Endothelial cell of umbilical vein (primary cell): Measurements from ENCODE around the gene COL23A1. TPM values are rescaled to one million over a fixed set of nuclear protein-coding genes. Genes with fewer than 3 reads are reported as not detected.

ENCODE experiments used
- BruUV-seq: library from RNA; stranded (reverse); fragments of 400-500 nt; replicated peaks from 2 replicates; lab custom pipeline; 2021; lab: Mats Ljungman, UMichigan
- CTCF ChIA-PET: fragments of 300-600, 350-600 bp; sonication (Branson Sonifier 250); formaldehyde crosslinking; loops from one replicate; lab custom pipeline; 2021; ENCODE audit warnings: antibody characterized with exemption, inconsistent platforms; lab: Charles Lee
- POLR2A ChIA-PET: fragments of 300-600, 350-600 bp; sonication (Branson Sonifier 250); formaldehyde crosslinking; loops from one replicate; lab custom pipeline; 2021; ENCODE audit warnings: antibody characterized with exemption, inconsistent platforms; lab: Charles Lee
- DNase-seq: peaks from one replicate; pipeline ENCODE4 v3.0.0-alpha.2; 2011; ENCODE audit warnings: low read depth, low spot score
- FAIRE-seq: peaks from 2 replicates; lab custom pipeline; 2011; peaks lifted over from hg19 to GRCh38; lab: Jason Lieb, UNC
- H2AFZ ChIP-seq: 2 replicates; pipeline ENCODE4 v1.6.0; 2012; ENCODE audit warnings: low read depth, low read length, control low read depth, inconsistent platforms
- H3K27ac ChIP-seq: 2 replicates; pipeline ENCODE4 v1.5.1; 2011; ENCODE audit warnings: low read depth, mild to moderate bottlenecking, control low read depth, low read length, moderate library complexity; ENCODE audit not compliant: insufficient read depth
- H3K27me3 ChIP-seq, 2 experiments: 2 replicates each; pipeline versions ENCODE4 v1.6.0 to v1.6.1; 2011; ENCODE audit warnings: low read length in 2 of 2, mixed read lengths in 1 of 2; ENCODE audit not compliant: control insufficient read depth in 2 of 2, insufficient read depth in 2 of 2
- H3K36me3 ChIP-seq, 2 experiments: 2 replicates in 1 of 2; 3 replicates in 1 of 2; pipeline ENCODE4 v1.5.1; 2011; ENCODE audit warnings: low read length in 2 of 2, mild to moderate bottlenecking in 1 of 2, moderate library complexity in 1 of 2; ENCODE audit not compliant: control insufficient read depth in 2 of 2, insufficient read depth in 2 of 2; ENCODE audit errors: extremely low read depth in 1 of 2
- H3K4me1 ChIP-seq: 3 replicates; pipeline ENCODE4 v1.5.1; 2011; ENCODE audit warnings: mild to moderate bottlenecking, low read length; ENCODE audit not compliant: control insufficient read depth, insufficient read depth; ENCODE audit errors: extremely low read depth
- H3K4me2 ChIP-seq: 2 replicates; pipeline ENCODE4 v1.6.1; 2011; ENCODE audit warnings: low read length, control low read depth, mixed read lengths; ENCODE audit not compliant: insufficient read depth
- H3K4me3 ChIP-seq, 3 experiments: fragments of 200-600 bp in 1 of 3; sonication (generic), shearing (Covaris generic) in 1 of 3; replicated peaks in 1 of 3; 2 replicates each; pipeline ENCODE4 v1.5.1; 2011 to 2016; ENCODE audit warnings: control low read depth in 3 of 3, low read length in 3 of 3, mild to moderate bottlenecking in 2 of 3, inconsistent platforms in 1 of 3, low read depth in 1 of 3, moderate library complexity in 1 of 3; ENCODE audit not compliant: insufficient read depth in 1 of 3
- H3K79me2 ChIP-seq: 2 replicates; pipeline ENCODE4 v1.6.0; 2012; ENCODE audit warnings: low read length, inconsistent platforms; ENCODE audit not compliant: control insufficient read depth, insufficient read depth
- H3K9ac ChIP-seq: replicated peaks from 2 replicates; pipeline ENCODE3; 2011; ENCODE audit warnings: low read length, control low read depth; ENCODE audit not compliant: insufficient read depth; ENCODE audit errors: extremely low read depth
- H3K9me1 ChIP-seq: replicated peaks from 3 replicates; pipeline ENCODE4 v1.6.0; 2011; ENCODE audit warnings: mild to moderate bottlenecking, low read length; ENCODE audit not compliant: control insufficient read depth, insufficient read depth; ENCODE audit errors: extremely low read depth
- H3K9me3 ChIP-seq: replicated peaks from 2 replicates; pipeline ENCODE4 v1.5.1; 2012; ENCODE audit warnings: low read length, inconsistent platforms; ENCODE audit not compliant: control insufficient read depth, insufficient read depth
- H4K20me1 ChIP-seq: replicated peaks from 2 replicates; pipeline ENCODE3; 2011; ENCODE audit warnings: mild to moderate bottlenecking, low read length; ENCODE audit not compliant: control insufficient read depth, insufficient read depth; ENCODE audit errors: extremely low read depth
- EZH2 ChIP-seq: IDR thresholded peaks from 2 replicates; pipeline ENCODE4 v1.6.1; 2012; ENCODE audit warnings: borderline replicate concordance, low read depth, mild to moderate bottlenecking, moderate library complexity, low read length, inconsistent platforms; ENCODE audit not compliant: severe bottlenecking
- FOS ChIP-seq: IDR thresholded peaks from 2 replicates; pipeline ENCODE4 v1.6.1; 2011; ENCODE audit warnings: mild to moderate bottlenecking, low read length, moderate library complexity, borderline replicate concordance; ENCODE audit not compliant: insufficient read depth
- GATA2 ChIP-seq: IDR thresholded peaks from 2 replicates; pipeline ENCODE4 v1.7.0; 2011; ENCODE audit warnings: low read depth, mild to moderate bottlenecking, moderate library complexity, mixed read lengths, low read length; ENCODE audit not compliant: insufficient read length, insufficient read depth
- JUN ChIP-seq: IDR thresholded peaks from 2 replicates; pipeline ENCODE4 v1.6.1; 2011; ENCODE audit warnings: borderline replicate concordance, low read depth; ENCODE audit not compliant: insufficient read length, insufficient read depth
- MAX ChIP-seq: IDR thresholded peaks from 2 replicates; pipeline ENCODE4 v1.6.1; 2011; ENCODE audit not compliant: insufficient read depth, insufficient read length
- MYC ChIP-seq: IDR thresholded peaks from one replicate; pipeline ENCODE4 v1.6.1; 2011; ENCODE audit warnings: mild to moderate bottlenecking, low read depth, low read length
- POLR2AphosphoS5 ChIP-seq: IDR thresholded peaks from 2 replicates; pipeline ENCODE4 v1.6.1; 2012; ENCODE audit warnings: low read depth, mild to moderate bottlenecking, control low read depth, low read length, moderate library complexity; ENCODE audit not compliant: insufficient read depth
- dilution Hi-C: fragments of 300-500 bp; cut with MboI; formaldehyde crosslinking; loops from one replicate; pipeline ENCODE4 v1.15.0; 2019; ENCODE audit warnings: low sequenced_read_pairs; ENCODE audit not compliant: extremely low pct_ligation_motif_present
- intact Hi-C: fragments of 100-400 bp; cut with micrococcal nuclease; formaldehyde crosslinking; loops from one replicate; pipeline ENCODE4 v1.10.0; 2022
- polyA plus RNA-seq, 4 experiments: library from polyadenylated mRNA; depleted of rRNA in 3 of 4; stranded (reverse) in 3 of 4; unstranded in 1 of 4; fragments of >200 nt; gene quantifications; 2 replicates each; pipeline versions ENCODE4 v1.2.1 to v1.2.3, GENCODE V29; 2011 to 2012; ENCODE audit warnings: missing spikeins in 1 of 4
- total RNA-seq: library from RNA; stranded (reverse); gene quantifications from 2 replicates; pipeline ENCODE4 v1.2.3, GENCODE V29; 2021
- TF ChIP-seq, protein P1 (sequence below), 2 donors: IDR thresholded peaks; 1 replicate in 1 of 2; 2 replicates in 1 of 2; pipeline ENCODE4 v1.5.1; 2011; ENCODE audit warnings: low read length in 2 of 2, mild to moderate bottlenecking in 2 of 2, moderate library complexity in 2 of 2, control low read depth in 1 of 2, inconsistent platforms in 1 of 2, low read depth in 1 of 2; ENCODE audit not compliant: insufficient read depth in 1 of 2; ENCODE audit errors: extremely low read depth in 1 of 2

The COL23A1 gene
- total and polyA plus RNA-seq, 2 donors (not counting 3 experiments of a cell fraction or from before 2014, with no cell fraction given): not detected

GRCh38 chr5:178545941-178546674 is 44.1 kb downstream of the COL23A1 start:
- POLR2A ChIA-PET: no interaction called here

More at GRCh38 chr5:178545941-178546674, 44.1 kb downstream of the COL23A1 start:
- H3K27me3 ChIP-seq: no peaks in the 10 kb centered on the region
- dilution Hi-C loops (no loop called here), intact Hi-C loops (no loop called here)
- no peaks in the 10 kb centered on the region for H3K9me3 ChIP-seq
- peaks cover 5% of the 10 kb centered on the region for H3K4me1 ChIP-seq
- DNase-seq: no peak
- no peaks in the 10 kb centered on the region for H4K20me1 ChIP-seq
- no peaks in the 10 kb centered on the region for H3K36me3 ChIP-seq
- no peak overlapping the region for H3K4me2 ChIP-seq
- TF ChIP-seq FOS: no peak
- no peak for TF ChIP-seq EZH2
- no peak for TF ChIP-seq MYC
- TF ChIP-seq JUN: no peak
- no peak for TF ChIP-seq GATA2
- TF ChIP-seq, protein P1, sequence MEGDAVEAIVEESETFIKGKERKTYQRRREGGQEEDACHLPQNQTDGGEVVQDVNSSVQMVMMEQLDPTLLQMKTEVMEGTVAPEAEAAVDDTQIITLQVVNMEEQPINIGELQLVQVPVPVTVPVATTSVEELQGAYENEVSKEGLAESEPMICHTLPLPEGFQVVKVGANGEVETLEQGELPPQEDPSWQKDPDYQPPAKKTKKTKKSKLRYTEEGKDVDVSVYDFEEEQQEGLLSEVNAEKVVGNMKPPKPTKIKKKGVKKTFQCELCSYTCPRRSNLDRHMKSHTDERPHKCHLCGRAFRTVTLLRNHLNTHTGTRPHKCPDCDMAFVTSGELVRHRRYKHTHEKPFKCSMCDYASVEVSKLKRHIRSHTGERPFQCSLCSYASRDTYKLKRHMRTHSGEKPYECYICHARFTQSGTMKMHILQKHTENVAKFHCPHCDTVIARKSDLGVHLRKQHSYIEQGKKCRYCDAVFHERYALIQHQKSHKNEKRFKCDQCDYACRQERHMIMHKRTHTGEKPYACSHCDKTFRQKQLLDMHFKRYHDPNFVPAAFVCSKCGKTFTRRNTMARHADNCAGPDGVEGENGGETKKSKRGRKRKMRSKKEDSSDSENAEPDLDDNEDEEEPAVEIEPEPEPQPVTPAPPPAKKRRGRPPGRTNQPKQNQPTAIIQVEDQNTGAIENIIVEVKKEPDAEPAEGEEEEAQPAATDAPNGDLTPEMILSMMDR (IDR thresholded peaks at IDR 0.05; ENCODE audit: extremely low read depth in 1 of 2, insufficient read depth in 1 of 2, low read depth in 1 of 2, low read length in 2 of 2): no peak
- TF ChIP-seq MAX: no peak
- TF ChIP-seq POLR2AphosphoS5: no peak
- no peaks in the 10 kb centered on the region for H3K9me1 ChIP-seq
- H3K9ac ChIP-seq: no peak overlapping the region
- CTCF ChIA-PET: interaction anchor here (1.5 kb wide), 1 partner anchor 85 kb away, joined by 4 read pairs; no protein-coding TSS in a partner anchor
- no peak for FAIRE-seq
- no peaks in the 10 kb centered on the region for H3K79me2 ChIP-seq
- BruUV-seq: no TSS peak
- H3K27ac ChIP-seq: no peak overlapping the region
- no peak overlapping the region for H2AFZ ChIP-seq
- no peak overlapping the region for H3K4me3 ChIP-seq
